Thyroid gland (tissue), 4 donors: Measurements from ENCODE around the gene TNFRSF25.

ENCODE experiments used
- POLR2A ChIP-seq, 2 donors: fragments of 450-650 bp; IDR thresholded peaks; one replicate each; pipeline ENCODE4 v1.6.1; 2017; ENCODE audit warnings: antibody characterized with exemption in 2 of 2, mild to moderate bottlenecking in 2 of 2, moderate library complexity in 1 of 2
- TF ChIP-seq, protein P1 (sequence below), 6 experiments: fragments of 200-600 bp in 3 of 6; fragments of 450-650 bp in 3 of 6; sonication (generic) in 3 of 6; IDR thresholded peaks; one replicate each; pipeline ENCODE4 v1.5.1; 2016 to 2019; ENCODE audit warnings: antibody characterized with exemption in 6 of 6, mild to moderate bottlenecking in 2 of 6, inconsistent platforms in 1 of 6, moderate library complexity in 1 of 6

DNA sequence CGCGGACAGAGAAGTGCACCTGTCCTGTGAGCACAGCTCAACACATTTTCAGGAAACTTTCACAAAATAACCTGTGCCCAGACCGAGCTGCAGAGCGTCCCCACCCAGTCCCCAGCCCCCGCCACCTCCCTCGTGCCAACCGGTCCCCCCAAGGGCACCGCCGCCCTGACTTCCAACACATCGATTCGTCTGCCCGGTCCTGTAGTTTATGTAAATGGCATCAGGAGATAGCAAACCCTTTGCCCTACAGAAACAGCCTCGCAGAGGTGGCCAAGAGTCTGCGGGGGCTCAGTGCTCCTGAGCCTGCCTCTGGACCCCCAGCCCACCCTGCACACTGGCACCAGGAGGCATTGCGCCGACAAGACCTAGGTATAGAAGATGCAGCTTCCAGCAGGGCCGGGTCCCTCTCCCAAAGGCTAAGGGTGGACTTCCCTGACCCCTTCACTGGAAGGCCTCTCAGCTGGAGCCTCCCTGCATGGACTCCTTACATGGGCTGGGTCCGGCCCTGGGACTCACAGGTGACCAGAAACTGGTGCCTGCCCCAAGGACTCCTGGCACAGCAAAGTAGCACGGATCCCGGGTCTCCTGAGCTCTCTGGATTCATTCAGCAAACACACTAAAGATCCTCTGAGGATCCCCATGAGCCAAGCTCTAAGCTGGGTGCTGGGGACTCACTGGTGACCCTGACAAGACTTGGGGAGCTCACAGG is 32.0 kb upstream of the TNFRSF25 start:
- TF ChIP-seq POLR2A (IDR thresholded peaks at IDR 0.05), result no peak
- TF ChIP-seq, protein P1, sequence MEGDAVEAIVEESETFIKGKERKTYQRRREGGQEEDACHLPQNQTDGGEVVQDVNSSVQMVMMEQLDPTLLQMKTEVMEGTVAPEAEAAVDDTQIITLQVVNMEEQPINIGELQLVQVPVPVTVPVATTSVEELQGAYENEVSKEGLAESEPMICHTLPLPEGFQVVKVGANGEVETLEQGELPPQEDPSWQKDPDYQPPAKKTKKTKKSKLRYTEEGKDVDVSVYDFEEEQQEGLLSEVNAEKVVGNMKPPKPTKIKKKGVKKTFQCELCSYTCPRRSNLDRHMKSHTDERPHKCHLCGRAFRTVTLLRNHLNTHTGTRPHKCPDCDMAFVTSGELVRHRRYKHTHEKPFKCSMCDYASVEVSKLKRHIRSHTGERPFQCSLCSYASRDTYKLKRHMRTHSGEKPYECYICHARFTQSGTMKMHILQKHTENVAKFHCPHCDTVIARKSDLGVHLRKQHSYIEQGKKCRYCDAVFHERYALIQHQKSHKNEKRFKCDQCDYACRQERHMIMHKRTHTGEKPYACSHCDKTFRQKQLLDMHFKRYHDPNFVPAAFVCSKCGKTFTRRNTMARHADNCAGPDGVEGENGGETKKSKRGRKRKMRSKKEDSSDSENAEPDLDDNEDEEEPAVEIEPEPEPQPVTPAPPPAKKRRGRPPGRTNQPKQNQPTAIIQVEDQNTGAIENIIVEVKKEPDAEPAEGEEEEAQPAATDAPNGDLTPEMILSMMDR (IDR thresholded peaks at IDR 0.05), result no peak
